Astrocyte of the spinal cord (primary cell): Measurements from ENCODE around the gene RHEB.

ENCODE experiments used
- DNase-seq: peaks from one replicate; pipeline ENCODE4 v3.0.0; 2011; ENCODE audit warnings: low read depth, low spot score
- H3K4me3 ChIP-seq: 2 replicates; pipeline ENCODE4 v1.5.1; 2011; ENCODE audit warnings: low read depth, mild to moderate bottlenecking, low read length, moderate library complexity
- in situ Hi-C: cut with HindIII; loops from 2 replicates; pipeline ENCODE4 v1.10.0; 2017; ENCODE audit warnings: low sequenced_read_pairs
- TF ChIP-seq, protein P1 (sequence below): IDR thresholded peaks from 2 replicates; pipeline ENCODE4 v1.5.1; 2012; ENCODE audit warnings: low read depth, mild to moderate bottlenecking, low read length, inconsistent platforms

Gene RHEB

GRCh38 chr7:151505836-151506468, 13.7 kb downstream of the RHEB start:
- no peak for DNase-seq
- in situ Hi-C loops, result no loop called here
- H3K4me3 ChIP-seq, result no peak overlapping the region
- TF ChIP-seq, protein P1, sequence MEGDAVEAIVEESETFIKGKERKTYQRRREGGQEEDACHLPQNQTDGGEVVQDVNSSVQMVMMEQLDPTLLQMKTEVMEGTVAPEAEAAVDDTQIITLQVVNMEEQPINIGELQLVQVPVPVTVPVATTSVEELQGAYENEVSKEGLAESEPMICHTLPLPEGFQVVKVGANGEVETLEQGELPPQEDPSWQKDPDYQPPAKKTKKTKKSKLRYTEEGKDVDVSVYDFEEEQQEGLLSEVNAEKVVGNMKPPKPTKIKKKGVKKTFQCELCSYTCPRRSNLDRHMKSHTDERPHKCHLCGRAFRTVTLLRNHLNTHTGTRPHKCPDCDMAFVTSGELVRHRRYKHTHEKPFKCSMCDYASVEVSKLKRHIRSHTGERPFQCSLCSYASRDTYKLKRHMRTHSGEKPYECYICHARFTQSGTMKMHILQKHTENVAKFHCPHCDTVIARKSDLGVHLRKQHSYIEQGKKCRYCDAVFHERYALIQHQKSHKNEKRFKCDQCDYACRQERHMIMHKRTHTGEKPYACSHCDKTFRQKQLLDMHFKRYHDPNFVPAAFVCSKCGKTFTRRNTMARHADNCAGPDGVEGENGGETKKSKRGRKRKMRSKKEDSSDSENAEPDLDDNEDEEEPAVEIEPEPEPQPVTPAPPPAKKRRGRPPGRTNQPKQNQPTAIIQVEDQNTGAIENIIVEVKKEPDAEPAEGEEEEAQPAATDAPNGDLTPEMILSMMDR, result no peak

DNA sequence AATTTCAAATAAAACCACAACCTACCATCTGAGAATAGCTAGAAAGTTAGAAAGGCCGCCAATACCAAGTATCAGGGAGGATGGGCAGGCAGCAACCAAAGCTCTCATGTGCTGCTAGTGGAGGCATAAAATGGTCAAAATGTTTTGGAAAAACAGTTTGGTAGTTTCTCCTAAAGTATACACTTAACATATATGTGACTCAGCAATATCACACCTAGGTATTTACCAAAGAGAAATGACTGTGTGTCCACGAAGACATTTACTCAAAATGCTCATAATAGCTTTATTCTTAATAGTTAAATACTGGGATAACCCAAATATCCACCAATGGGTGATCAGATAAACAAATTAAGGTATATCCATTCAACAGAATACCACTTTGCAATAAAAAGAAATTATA, 14.3 kb downstream of the RHEB start:
- in situ Hi-C loops, result no loop called here
- no peak for DNase-seq
- H3K4me3 ChIP-seq, result no peak overlapping the region
- TF ChIP-seq, protein P1, result no peak

GRCh38 chr7:151504715-151505326, 14.9 kb downstream of the RHEB start:
- no peak overlapping the region for H3K4me3 ChIP-seq
- in situ Hi-C loops, result no loop called here

DNA sequence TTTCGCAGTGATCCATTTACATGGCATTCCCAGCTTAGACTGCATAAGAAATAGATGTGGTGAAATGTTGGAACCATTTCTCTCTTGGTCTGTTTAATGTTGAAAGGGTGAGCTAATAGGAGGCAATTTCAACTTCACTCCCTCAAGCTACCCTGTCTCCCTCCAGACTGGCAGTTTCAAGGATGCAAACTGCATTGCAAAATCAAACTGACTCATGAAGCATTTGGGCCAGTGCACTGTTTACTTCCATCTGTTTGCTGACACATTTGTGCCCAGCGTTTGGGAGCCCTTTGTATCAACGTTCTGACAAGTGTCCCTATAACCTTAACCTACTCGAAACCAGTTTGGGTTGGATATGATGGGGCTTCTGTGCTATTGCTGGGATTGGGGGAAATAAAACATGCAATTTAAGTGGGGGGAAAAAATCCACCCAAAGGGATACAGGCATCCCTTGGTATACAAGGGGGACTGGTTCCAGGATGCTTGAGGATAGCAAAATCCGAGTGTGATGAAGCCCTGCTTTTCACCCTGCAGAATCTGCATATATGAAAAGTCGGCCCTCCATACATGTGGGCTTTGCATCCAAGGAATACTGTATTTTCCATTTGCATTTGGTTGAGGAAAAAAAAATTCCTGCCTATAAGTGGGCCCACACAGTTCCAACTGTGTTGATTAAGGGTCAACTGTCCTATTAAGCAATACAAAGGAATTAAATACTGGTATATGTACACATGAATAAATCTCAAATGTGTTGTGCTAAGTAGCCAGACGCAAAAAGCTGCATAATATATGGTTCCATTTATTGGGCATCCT, 15.6 kb downstream of the RHEB start:
- H3K4me3 ChIP-seq, result no peak overlapping the region
- in situ Hi-C loops, result no loop called here
- TF ChIP-seq, protein P1, result no peak
- peak; percentile 69 for DNase-seq

More at GRCh38 chr7:151504715-151505326, 14.9 kb downstream of the RHEB start:
- DNase-seq, result no peak
- TF ChIP-seq, protein P1, result no peak

- H3K4me3 ChIP-seq, result no peak overlapping the region
- in situ Hi-C loops, result no loop called here
- DNase-seq, result no peak
- TF ChIP-seq, protein P1, result no peak
Measured at GRCh38 chr7:151501676-151502075, 18.0 kb downstream of the RHEB start.

GRCh38 chr7:151498495-151498894, 21.2 kb downstream of the RHEB start:
- TF ChIP-seq, protein P1, result no peak
- H3K4me3 ChIP-seq, result no peak overlapping the region
- in situ Hi-C loops, result no loop called here
- no peak for DNase-seq
